ENCODE results near the gene LITAFD. TPM values are rescaled to one million over a fixed set of nuclear protein-coding genes. Genes with fewer than 3 reads are reported as not detected.
A peak's percentile ranks its signal among the peaks of the same experiment; 100 is the strongest.

The LITAFD gene
- polyA plus RNA-seq, 6 donors from 2014 or later = not detected

DNA sequence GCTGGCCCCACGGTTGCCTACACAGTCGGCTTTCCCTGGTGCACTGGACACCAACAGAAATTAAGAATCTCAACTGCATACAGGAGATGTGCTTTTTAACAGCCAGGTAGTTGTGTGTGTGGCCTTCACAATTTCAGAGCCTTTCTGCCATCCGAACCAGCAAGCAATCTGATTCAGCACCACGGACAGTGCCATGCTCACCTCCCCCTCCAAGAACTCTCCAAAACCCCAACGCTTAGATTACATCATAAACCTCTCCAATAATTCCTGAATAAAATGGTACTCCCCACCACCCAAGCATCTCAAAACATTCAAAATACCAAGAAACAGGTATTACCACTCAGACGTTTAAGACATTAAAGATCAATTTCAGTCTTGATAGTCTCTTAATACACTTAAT lies 49.7 kb downstream of the LITAFD start:
- Mint-ChIP-seq H3K9me3 (no peaks in the 10 kb centered on the region), H3K4me1 (peaks cover 42 to 88% (median 67%) of the 10 kb centered on the region in 3 donors), H3K27ac (peak overlapping the region in 3 of 6 donors; percentile 18 to 93 (median 40)), H3K4me3 (no peak overlapping the region), H3K27me3 (no peaks in the 10 kb centered on the region), H3K36me3 (peaks cover 0 to 17% of the 10 kb centered on the region in 2 donors)
- no peak for ATAC-seq (ENCODE audit: low read depth in 2 of 2)
- peak; percentile 29 for DNase-seq

DNA sequence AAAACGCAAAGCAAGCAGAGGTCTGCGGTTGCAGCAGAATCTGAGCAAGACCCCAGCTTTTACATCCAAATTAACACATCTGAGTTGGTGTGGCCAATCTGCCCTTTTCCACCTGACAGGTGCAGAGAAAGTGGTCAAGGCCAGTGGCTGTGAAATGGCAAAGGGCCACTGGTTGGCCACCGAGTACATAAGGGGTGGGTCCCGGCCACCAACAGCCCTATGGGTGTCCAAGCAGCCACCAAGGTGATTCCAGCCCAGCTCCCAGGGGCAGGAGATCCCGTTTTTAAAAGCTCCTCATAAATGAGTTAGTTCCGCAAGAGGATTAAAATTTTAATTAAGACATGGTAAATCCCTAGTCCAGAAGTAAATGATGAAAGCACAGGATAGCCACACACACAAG lies 52.5 kb downstream of the LITAFD start:
- Mint-ChIP-seq H3K4me1 (peaks cover 57 to 92% (median 73%) of the 10 kb centered on the region in 3 donors), H3K27ac (no peak overlapping the region), H3K4me3 (peak overlapping the region in 2 of 8 donors; percentile 15 to 64), H3K36me3 (peaks cover 0 to under 1% of the 10 kb centered on the region in 2 donors), H3K27me3 (no peaks in the 10 kb centered on the region), H3K9me3 (no peaks in the 10 kb centered on the region)
- DNase-seq (no peak), ATAC-seq (ENCODE audit: low read depth in 2 of 2) (no peak)

Other genes with a start within 250 kb of the LITAFD start
- gene ABAT, start 207.7 kb upstream of the LITAFD start, polyA plus RNA-seq (ENCODE audit: low read depth in 6 of 6) = 10 to 100 TPM in 1 of 6 donors, 1 to 10 TPM in 5; 1.9 to 10.0 (median 4.8) TPM
- gene TMEM186, start 84.7 kb upstream of the LITAFD start, polyA plus RNA-seq (ENCODE audit: low read depth in 6 of 6) = 10 to 100 TPM; 10.3 to 18.9 (median 17.1) TPM
- gene PMM2, start 84.5 kb upstream of the LITAFD start, polyA plus RNA-seq (ENCODE audit: low read depth in 6 of 6) = 10 to 100 TPM; 19.8 to 33.0 (median 25.1) TPM
- 10 to 100 TPM; 37.0 to 62.1 (median 50.3) TPM for gene CARHSP1, start 13.3 kb upstream of the LITAFD start, polyA plus RNA-seq (ENCODE audit: low read depth in 6 of 6)
- 10 to 100 TPM in 4 of 6 donors, 1 to 10 TPM in 2; 4.4 to 21.5 (median 12.2) TPM for gene USP7, start 81.6 kb downstream of the LITAFD start, polyA plus RNA-seq (ENCODE audit: low read depth in 6 of 6)
- gene HAPSTR1, start 209.3 kb downstream of the LITAFD start, polyA plus RNA-seq (ENCODE audit: low read depth in 6 of 6) = 10 to 100 TPM; 10.1 to 24.8 (median 14.5) TPM

Measured in naive B cell (primary cell).